Panc1 (cell line): ENCODE data around the gene SNRK. TPM values are rescaled to one million over a fixed set of nuclear protein-coding genes. Genes with fewer than 3 reads are reported as not detected.

ENCODE experiments used
- ATAC-seq: fragments of 200-7000 bp; cut with Tn5 transposase; 2 replicates; pipeline ENCODE4 v1.9.1; 2020; ENCODE audit warnings: mild to moderate bottlenecking, moderate library complexity
- BruUV-seq: library from RNA; stranded (reverse); fragments of 400-500 nt; replicated peaks from 2 replicates; lab custom pipeline; 2021; lab: Mats Ljungman, UMichigan
- CTCF ChIA-PET: fragments of 300-600 bp; sonication (Branson Sonifier 250); formaldehyde crosslinking; loops from one replicate; lab custom pipeline; 2022; ENCODE audit warnings: antibody characterized with exemption; lab: Charles Lee
- POLR2A ChIA-PET: fragments of 300-600 bp; sonication (Branson Sonifier 250); formaldehyde crosslinking; loops from one replicate; lab custom pipeline; 2022; ENCODE audit warnings: antibody characterized with exemption; lab: Charles Lee
- DNase-seq: peaks from one replicate; pipeline ENCODE4 v3.0.0-alpha.2; 2010; ENCODE audit warnings: low read depth, low spot score
- H3K27ac ChIP-seq: 2 replicates; pipeline ENCODE4 v1.5.1; 2011; ENCODE audit warnings: mild to moderate bottlenecking, low read length, inconsistent platforms
- H3K27me3 ChIP-seq: fragments of 200-500 bp; sonication (Bioruptor generic); 2 replicates; pipeline ENCODE4 v1.6.0; 2014; ENCODE audit warnings: low read length, inconsistent platforms; ENCODE audit not compliant: control insufficient read depth, insufficient read depth
- H3K36me3 ChIP-seq: fragments of 200-500 bp; sonication (Bioruptor generic); 2 replicates; pipeline ENCODE4 v1.5.1; 2014; ENCODE audit warnings: inconsistent platforms, mild to moderate bottlenecking, low read length, moderate library complexity; ENCODE audit not compliant: control insufficient read depth, insufficient read depth
- H3K4me1 ChIP-seq: 2 replicates; pipeline ENCODE4 v1.5.1; 2011; ENCODE audit warnings: inconsistent platforms, mild to moderate bottlenecking, low read length, moderate library complexity; ENCODE audit not compliant: control insufficient read depth, insufficient read depth
- H3K4me3 ChIP-seq, 2 experiments: 2 replicates each; pipeline ENCODE4 v1.5.1; 2011 to 2012; ENCODE audit warnings: low read depth in 2 of 2, low read length in 2 of 2, mild to moderate bottlenecking in 2 of 2, inconsistent platforms in 1 of 2, moderate library complexity in 1 of 2
- H3K9me3 ChIP-seq: fragments of 200-500 bp; sonication (Bioruptor generic); 2 replicates; pipeline ENCODE4 v1.5.1; 2014; ENCODE audit warnings: low read depth, mild to moderate bottlenecking, inconsistent platforms, low read length, moderate library complexity; ENCODE audit not compliant: control insufficient read depth, insufficient read depth
- POLR2AphosphoS5 ChIP-seq: IDR thresholded peaks from 2 replicates; pipeline ENCODE4 v1.6.1; 2012; ENCODE audit warnings: mild to moderate bottlenecking, low read depth, low read length, moderate library complexity
- SIN3A ChIP-seq: IDR thresholded peaks from 2 replicates; pipeline ENCODE4 v1.6.1; 2012; ENCODE audit warnings: low read depth, mild to moderate bottlenecking, low read length, moderate library complexity, borderline replicate concordance; ENCODE audit not compliant: insufficient read depth
- TCF7L2 ChIP-seq: IDR thresholded peaks from 2 replicates; pipeline ENCODE4 v1.6.1; 2011; ENCODE audit warnings: mild to moderate bottlenecking, low read depth, low read length, inconsistent platforms
- in situ Hi-C: cut with HindIII; loops from 2 replicates; pipeline ENCODE4 v1.10.0; 2016; ENCODE audit warnings: low sequenced_read_pairs, low pct_unique_long_range_greater_than_20kb
- intact Hi-C: fragments of 100-400 bp; cut with micrococcal nuclease; formaldehyde crosslinking; loops from one replicate; pipeline ENCODE4 v1.10.0; 2022; ENCODE audit not compliant: unreplicated experiment
- total RNA-seq: library from RNA; stranded (reverse); gene quantifications from one replicate; pipeline ENCODE4 v1.2.1, GENCODE V29; 2021; ENCODE audit not compliant: unreplicated experiment
- TF ChIP-seq, protein P1 (sequence below), 2 experiments: IDR thresholded peaks; 2 replicates each; pipeline ENCODE4 v1.6.1; 2011 to 2012; ENCODE audit warnings: low read depth in 2 of 2, control low read depth in 1 of 2, low read length in 1 of 2, mild to moderate bottlenecking in 1 of 2, moderate library complexity in 1 of 2; ENCODE audit not compliant: insufficient read depth in 1 of 2
- TF ChIP-seq, protein P2 (sequence below): fragments of 450-650 bp; IDR thresholded peaks from 2 replicates; pipeline ENCODE4 v1.5.1; 2017; ENCODE audit warnings: mild to moderate bottlenecking

Gene SNRK
- total RNA-seq, 1 experiment from 2014 or later, result 11.0 TPM

DNA sequence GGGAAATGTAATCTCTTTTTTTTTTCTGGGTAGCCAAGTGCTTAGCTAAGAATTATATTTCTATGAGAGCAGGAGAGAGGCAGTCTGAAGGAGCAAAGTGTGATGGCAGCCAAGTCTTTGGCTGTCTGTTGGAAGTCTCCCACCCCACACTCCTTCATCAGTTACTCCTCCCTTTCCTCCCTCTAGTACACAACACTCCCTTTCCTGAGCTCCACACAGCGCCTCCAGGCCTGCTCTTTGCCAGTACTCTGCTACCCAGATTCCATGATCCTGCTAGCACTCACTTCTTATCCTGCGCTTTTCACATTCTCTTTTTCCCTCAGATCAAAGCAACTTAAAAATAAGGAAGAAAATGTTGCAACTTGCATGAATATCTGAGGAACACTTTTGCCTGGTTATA lies 37.4 kb upstream of the SNRK start:
- DNase-seq, result no peak
- POLR2A ChIA-PET, result no interaction called here
- BruUV-seq, result no TSS peak
- Histone ChIP-seq H3K36me3 (no peaks in the 10 kb centered on the region), H3K27me3 (peaks cover 2% of the 10 kb centered on the region; the same call in 1 of the 2 replicates), H3K27ac (no peak overlapping the region), H3K4me3 (no peak overlapping the region), H3K4me1 (no peaks in the 10 kb centered on the region), H3K9me3 (no peaks in the 10 kb centered on the region)
- in situ Hi-C loops (no loop called here), intact Hi-C loops (no loop called here)
- ATAC-seq, result no peak
- CTCF ChIA-PET, result interaction anchor here (0.6 kb wide), 1 partner anchor 52 kb away, joined by 9 read pairs; no protein-coding TSS in a partner anchor
- TF ChIP-seq, protein P1, sequence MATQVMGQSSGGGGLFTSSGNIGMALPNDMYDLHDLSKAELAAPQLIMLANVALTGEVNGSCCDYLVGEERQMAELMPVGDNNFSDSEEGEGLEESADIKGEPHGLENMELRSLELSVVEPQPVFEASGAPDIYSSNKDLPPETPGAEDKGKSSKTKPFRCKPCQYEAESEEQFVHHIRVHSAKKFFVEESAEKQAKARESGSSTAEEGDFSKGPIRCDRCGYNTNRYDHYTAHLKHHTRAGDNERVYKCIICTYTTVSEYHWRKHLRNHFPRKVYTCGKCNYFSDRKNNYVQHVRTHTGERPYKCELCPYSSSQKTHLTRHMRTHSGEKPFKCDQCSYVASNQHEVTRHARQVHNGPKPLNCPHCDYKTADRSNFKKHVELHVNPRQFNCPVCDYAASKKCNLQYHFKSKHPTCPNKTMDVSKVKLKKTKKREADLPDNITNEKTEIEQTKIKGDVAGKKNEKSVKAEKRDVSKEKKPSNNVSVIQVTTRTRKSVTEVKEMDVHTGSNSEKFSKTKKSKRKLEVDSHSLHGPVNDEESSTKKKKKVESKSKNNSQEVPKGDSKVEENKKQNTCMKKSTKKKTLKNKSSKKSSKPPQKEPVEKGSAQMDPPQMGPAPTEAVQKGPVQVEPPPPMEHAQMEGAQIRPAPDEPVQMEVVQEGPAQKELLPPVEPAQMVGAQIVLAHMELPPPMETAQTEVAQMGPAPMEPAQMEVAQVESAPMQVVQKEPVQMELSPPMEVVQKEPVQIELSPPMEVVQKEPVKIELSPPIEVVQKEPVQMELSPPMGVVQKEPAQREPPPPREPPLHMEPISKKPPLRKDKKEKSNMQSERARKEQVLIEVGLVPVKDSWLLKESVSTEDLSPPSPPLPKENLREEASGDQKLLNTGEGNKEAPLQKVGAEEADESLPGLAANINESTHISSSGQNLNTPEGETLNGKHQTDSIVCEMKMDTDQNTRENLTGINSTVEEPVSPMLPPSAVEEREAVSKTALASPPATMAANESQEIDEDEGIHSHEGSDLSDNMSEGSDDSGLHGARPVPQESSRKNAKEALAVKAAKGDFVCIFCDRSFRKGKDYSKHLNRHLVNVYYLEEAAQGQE (IDR thresholded peaks at IDR 0.05; ENCODE audit: insufficient read depth in 1 of 2, low read depth in 2 of 2, low read length in 1 of 2), result no peak
- TF ChIP-seq POLR2AphosphoS5 (no peak), SIN3A (no peak), TCF7L2 (no peak)

DNA sequence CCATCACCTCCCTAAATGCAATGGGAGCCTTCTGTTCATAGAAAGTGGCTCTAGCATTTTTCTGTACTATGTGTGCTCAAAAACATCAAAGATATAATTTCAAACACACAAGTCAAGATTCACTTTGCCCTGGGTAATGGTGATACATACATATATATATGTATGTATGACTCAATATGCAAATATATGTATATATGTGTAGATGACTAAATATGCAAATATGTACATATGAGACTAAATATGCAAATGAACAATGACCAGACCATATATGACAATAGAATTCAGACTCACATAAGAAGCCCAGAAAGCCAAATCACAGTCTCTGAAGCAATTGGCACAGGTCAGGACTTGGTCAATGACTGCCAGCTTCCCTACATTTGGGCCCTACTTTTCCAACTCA lies 36.9 kb upstream of the SNRK start:
- DNase-seq (no peak), ATAC-seq (no peak)
- H3K36me3 ChIP-seq, result no peaks in the 10 kb centered on the region
- no peak overlapping the region for H3K27ac ChIP-seq
- H3K9me3 ChIP-seq, result no peaks in the 10 kb centered on the region
- ChIA-PET POLR2A (interaction anchor here (0.7 kb wide), 1 partner anchor 1229 kb away, joined by 3 read pairs; no protein-coding TSS in a partner anchor), CTCF (interaction anchor here (0.6 kb wide), 1 partner anchor 53 kb away, joined by 9 read pairs; no protein-coding TSS in a partner anchor)
- peaks cover 2% of the 10 kb centered on the region; the same call in 1 of the 2 replicates for H3K27me3 ChIP-seq
- in situ Hi-C loops (no loop called here), intact Hi-C loops (no loop called here)
- TF ChIP-seq TCF7L2 (no peak), SIN3A (no peak), POLR2AphosphoS5 (no peak)
- TF ChIP-seq, protein P1 (IDR thresholded peaks at IDR 0.05; ENCODE audit: insufficient read depth in 1 of 2, low read depth in 2 of 2, low read length in 1 of 2), result no peak
- TF ChIP-seq, protein P2, sequence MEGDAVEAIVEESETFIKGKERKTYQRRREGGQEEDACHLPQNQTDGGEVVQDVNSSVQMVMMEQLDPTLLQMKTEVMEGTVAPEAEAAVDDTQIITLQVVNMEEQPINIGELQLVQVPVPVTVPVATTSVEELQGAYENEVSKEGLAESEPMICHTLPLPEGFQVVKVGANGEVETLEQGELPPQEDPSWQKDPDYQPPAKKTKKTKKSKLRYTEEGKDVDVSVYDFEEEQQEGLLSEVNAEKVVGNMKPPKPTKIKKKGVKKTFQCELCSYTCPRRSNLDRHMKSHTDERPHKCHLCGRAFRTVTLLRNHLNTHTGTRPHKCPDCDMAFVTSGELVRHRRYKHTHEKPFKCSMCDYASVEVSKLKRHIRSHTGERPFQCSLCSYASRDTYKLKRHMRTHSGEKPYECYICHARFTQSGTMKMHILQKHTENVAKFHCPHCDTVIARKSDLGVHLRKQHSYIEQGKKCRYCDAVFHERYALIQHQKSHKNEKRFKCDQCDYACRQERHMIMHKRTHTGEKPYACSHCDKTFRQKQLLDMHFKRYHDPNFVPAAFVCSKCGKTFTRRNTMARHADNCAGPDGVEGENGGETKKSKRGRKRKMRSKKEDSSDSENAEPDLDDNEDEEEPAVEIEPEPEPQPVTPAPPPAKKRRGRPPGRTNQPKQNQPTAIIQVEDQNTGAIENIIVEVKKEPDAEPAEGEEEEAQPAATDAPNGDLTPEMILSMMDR, result no peak
- H3K4me3 ChIP-seq, result no peak overlapping the region
- BruUV-seq, result no TSS peak
- no peaks in the 10 kb centered on the region for H3K4me1 ChIP-seq
